Urinary bladder (tissue), 4 donors: ENCODE data around the gene NEURL1B. TPM values are rescaled to one million over a fixed set of nuclear protein-coding genes. Genes with fewer than 3 reads are reported as not detected.

Source experiments
- DNase-seq: peaks from one replicate; pipeline ENCODE4 v3.0.0-alpha.2; 2015; ENCODE audit errors: extremely low spot score
- H3K27ac ChIP-seq: one replicate; pipeline ENCODE4 v1.5.1; 2013; ENCODE audit warnings: low read depth, mild to moderate bottlenecking, moderate library complexity
- H3K36me3 ChIP-seq: one replicate; pipeline ENCODE4 v1.6.1; 2013; ENCODE audit warnings: mild to moderate bottlenecking, moderate library complexity; ENCODE audit not compliant: insufficient read depth
- H3K4me1 ChIP-seq: one replicate; pipeline ENCODE4 v1.6.1; 2013; ENCODE audit warnings: mild to moderate bottlenecking, moderate library complexity; ENCODE audit not compliant: insufficient read depth
- H3K4me3 ChIP-seq: one replicate; pipeline ENCODE4 v1.5.1; 2013; ENCODE audit warnings: low read depth, low read length
- WGBS: extraction: QIAGEN DNeasy Blood & Tissue Kit; methylation state at CpG from one replicate; pipeline ENCODE4 v1.1.7; 2013; 5-methylcytosine and 5-hydroxymethylcytosine counted together
- polyA plus RNA-seq: library from polyadenylated mRNA; stranded (reverse); fragments of 200-250 nt; gene quantifications from one replicate; pipeline ENCODE4 v1.2.3, GENCODE V29; 2013
- total RNA-seq: library from RNA; depleted of rRNA; stranded (reverse); fragments of >200 nt; gene quantifications from one replicate; pipeline ENCODE4 v1.2.3, GENCODE V29; 2014
- donor health status: healthy with polysubstance abuse.
- donor health status: healthy.

NEURL1B gene
- total and polyA plus RNA-seq, 2 donors: 51.9 to 52.4 TPM

DNA sequence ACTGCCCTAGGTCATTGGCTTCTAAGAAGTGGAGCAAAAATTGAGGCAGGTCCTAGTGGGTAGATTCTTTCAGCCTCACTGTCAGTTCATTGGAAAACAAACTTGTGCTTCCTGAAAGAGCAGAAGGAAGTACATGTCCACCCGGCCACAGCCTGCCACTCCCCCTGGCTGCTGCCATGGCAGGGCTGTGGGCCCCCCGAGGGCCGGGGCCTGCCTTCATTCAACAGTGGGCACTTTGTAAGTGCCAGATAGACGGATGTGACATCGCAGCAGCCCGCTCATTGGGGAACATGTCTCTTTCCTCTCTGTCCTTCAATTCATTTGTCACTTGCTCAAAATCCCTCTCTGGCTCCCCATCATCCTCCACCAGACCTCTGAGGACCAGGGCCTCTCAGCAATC lies 20.6 kb upstream of the NEURL1B start:
- no peak overlapping the region for H3K4me3 ChIP-seq
- no peak overlapping the region for H3K27ac ChIP-seq
- no peaks in the 10 kb centered on the region for H3K4me1 ChIP-seq
- H3K36me3 ChIP-seq: no peaks in the 10 kb centered on the region
- DNase-seq: no peak
- 73% methylated on average over 6 of the region's 6 CpGs for WGBS

DNA sequence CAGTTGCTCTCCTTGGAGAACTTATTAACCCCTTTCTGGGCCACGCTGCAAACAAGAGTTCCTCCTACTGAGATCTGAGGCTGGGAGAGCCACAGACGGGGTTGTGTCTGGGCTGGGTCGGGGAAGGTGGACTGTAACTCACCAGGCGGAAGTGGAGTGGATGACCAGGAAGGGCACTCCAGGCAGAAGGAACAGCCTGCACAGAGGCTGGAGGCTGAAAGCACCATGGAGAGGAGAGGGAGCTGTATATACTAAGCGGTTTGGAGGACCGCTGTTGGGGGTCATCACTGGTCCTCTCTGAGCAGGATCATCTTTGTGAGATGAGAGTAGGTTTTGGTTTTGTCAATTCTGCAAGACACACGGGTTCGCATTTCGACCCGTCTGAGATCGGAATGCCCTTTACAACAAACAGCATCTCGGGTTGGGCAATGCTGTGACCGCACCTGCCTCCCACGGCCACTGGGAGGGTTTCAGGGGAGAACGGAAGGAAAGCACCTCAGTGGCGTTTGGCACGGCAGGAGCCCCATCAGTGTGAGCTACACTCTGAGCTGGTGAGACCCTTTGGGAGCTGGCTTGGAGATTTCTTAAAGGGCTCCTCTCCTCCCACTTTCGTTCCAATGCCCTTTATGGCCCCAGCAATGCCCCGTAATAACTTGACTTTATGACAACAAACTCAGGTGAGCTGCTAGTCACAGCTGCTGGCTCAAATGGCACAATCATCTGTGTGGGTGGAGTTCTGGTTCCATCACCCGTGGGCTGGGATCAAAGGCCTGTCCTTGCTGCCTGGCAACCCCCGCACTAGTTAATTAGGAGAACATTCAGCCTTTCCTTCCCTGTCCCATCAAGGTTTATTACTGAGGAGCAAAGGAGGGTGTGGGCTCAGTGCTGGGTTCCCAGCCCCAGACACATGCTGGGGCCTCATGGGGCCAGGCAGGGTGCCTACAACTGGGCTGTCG lies 18.7 kb upstream of the NEURL1B start:
- Histone ChIP-seq H3K4me3 (no peak overlapping the region), H3K36me3 (no peaks in the 10 kb centered on the region), H3K27ac (no peak overlapping the region), H3K4me1 (no peaks in the 10 kb centered on the region)
- WGBS: 86% methylated on average over 22 of the region's 22 CpGs
- DNase-seq: no peak

- no peak overlapping the region for H3K27ac ChIP-seq
- WGBS: 92% methylated on average over 9 of the region's 9 CpGs
- H3K4me3 ChIP-seq: no peak overlapping the region
- no peaks in the 10 kb centered on the region for H3K4me1 ChIP-seq
- no peak for DNase-seq
- H3K36me3 ChIP-seq: no peaks in the 10 kb centered on the region
These were observed 17.6 kb upstream of the NEURL1B start for GRCh38 chr5:172623313-172623980.

DNA sequence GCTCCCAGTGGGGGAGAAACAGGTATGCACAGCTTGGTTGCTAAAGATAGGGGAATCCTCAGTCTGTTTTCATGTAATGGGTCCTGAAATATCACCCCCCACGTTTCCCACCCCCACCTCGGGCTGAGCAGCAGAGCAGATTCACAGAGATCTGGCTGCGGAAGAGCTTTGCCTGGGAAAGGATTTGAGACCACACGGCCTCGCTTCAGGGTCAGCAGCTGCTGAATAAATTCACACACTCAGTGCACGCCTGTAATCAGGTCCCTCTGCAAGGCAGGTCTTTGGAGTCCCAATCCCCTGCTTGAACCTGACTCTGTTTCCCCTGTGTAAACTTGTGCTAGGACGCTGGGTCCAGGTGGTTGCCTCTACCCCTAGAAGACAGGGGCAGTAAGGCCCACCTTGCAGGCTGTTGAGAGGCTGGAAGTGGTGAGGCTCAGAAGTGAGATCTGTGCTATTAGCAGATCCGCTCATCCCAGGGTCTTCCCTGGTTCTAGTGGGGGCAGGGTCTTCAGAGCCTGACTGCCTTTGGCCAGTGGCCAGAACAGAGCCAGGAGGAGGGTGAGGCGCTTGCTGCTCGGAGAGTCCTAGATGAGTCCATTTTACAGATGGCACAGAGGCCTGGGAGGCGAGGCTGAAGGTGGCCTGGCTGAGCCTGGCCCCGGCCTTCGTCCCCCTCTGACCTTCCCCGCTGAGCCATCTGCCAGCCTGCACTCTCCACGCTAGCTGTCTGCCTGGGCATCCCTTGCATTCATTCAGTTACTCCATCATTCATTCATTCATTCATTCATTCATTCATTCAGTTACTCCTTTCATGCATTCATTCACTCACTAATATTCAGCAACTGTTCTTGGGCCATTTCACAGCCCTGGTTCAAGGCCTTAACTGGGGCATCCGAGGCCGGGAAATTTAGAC lies 16.7 kb upstream of the NEURL1B start:
- no peak overlapping the region for H3K27ac ChIP-seq
- H3K36me3 ChIP-seq: no peaks in the 10 kb centered on the region
- H3K4me1 ChIP-seq: no peaks in the 10 kb centered on the region
- H3K4me3 ChIP-seq: no peak overlapping the region
- WGBS: 88% methylated on average over 17 of the region's 17 CpGs
- DNase-seq: no peak

DNA sequence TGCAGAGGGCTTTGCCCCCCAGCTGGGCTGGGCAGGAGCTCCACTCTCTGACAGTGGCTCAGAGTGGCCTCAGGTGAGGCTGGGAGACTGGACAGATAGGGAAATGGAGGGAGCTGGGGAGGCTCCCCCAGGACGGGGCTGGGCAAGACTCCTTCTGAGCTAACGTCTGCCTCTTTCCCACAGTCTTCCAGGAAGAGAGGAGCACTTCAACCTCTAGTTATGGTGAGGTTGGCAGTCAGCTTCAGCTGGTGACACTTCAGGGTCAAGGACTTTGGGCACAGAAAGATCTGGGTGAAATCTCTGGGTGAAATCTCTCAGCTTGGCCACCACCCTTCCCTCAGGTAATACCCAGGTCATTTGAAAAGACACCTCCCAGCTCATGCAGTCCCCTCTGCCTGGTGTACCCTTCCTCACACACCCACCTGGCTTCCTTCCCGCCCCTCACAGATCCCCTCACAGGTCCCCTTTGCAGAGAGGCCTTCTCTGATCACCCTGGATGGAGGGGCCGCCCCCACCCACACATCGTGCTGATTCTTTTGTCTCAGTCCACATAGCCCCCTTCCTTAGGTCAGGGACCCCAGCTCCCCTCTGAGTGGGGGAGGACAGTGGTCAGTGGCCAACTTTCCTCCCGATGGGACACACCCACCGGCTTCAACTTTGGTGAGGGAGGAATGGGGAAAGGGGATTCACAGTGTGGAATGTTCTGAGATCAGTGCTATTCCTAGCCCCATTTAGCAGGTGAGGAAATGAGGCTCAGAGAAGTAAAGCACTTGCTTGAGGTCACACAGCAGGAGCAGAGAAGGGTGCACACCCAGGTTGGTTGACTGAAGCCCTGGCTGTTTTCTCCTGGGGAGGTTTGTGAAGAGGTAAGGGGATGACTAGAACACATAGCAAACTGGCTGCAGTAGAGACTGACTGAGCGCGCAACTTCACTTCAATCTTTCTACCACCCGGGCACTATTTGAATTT lies 15.8 kb upstream of the NEURL1B start:
- WGBS: 82% methylated on average over 10 of the region's 10 CpGs
- DNase-seq: no peak
- H3K27ac ChIP-seq: no peak overlapping the region

GRCh38 chr5:172626031-172626581 lies 15.0 kb upstream of the NEURL1B start:
- Histone ChIP-seq H3K4me1 (no peaks in the 10 kb centered on the region), H3K4me3 (no peak overlapping the region), H3K36me3 (no peaks in the 10 kb centered on the region), H3K27ac (no peak overlapping the region)
- 95% methylated on average over 8 of the region's 8 CpGs for WGBS
- no peak for DNase-seq

More for the DNA sequence above, 15.8 kb upstream of the NEURL1B start:
- H3K4me3 ChIP-seq: no peak overlapping the region
- no peaks in the 10 kb centered on the region for H3K4me1 ChIP-seq
- no peaks in the 10 kb centered on the region for H3K36me3 ChIP-seq

GRCh38 chr5:172630082-172630481 lies 11.0 kb upstream of the NEURL1B start:
- no peaks in the 10 kb centered on the region for H3K36me3 ChIP-seq
- no peak overlapping the region for H3K4me3 ChIP-seq
- DNase-seq: no peak
- 89% methylated on average over 5 of the region's 5 CpGs for WGBS
- no peak overlapping the region for H3K27ac ChIP-seq
- no peaks in the 10 kb centered on the region for H3K4me1 ChIP-seq

DNA sequence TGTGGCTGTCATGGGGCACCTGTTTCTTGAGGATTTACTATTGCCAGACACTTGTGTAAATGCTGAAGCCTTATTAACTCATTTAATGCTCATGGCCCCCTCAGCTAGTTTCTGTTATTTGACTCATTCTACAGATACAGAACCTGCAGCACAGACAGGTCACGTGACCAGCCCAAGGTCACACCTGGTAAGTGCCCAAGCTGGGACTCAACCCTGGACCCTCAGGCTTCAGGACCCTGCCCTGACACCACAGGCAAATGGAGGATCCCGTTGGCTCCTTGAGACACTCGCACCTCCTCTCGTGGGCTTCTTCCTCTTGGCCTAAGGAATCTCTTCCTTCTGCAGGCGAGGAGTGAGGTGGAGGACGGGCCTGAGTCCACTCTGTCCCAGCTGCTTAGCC lies 10.6 kb upstream of the NEURL1B start:
- 95% methylated on average over 6 of the region's 6 CpGs for WGBS
- Histone ChIP-seq H3K4me1 (no peaks in the 10 kb centered on the region), H3K36me3 (no peaks in the 10 kb centered on the region), H3K27ac (no peak overlapping the region), H3K4me3 (no peak overlapping the region)
- no peak for DNase-seq

DNA sequence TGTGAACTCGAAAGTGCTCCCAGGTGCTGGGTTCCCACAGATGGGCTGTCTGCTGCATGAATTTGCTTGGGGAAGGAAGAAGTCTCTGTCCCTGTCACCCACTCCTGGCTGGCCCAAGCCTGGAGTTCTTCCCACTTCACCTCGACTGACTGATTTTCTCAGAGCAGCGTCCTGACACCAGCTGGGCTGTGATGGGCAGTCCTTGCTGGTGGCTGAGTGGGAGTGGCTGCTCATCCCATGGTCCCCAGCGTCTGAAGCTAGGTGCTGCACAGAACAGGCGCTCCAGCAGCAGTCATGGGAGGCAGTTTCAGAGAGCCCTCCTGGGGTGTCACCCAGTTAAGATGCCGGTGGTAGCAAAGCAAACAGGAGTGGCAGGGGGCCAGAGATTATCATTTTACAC lies 10.1 kb upstream of the NEURL1B start:
- Histone ChIP-seq H3K27ac (no peak overlapping the region), H3K36me3 (no peaks in the 10 kb centered on the region), H3K4me3 (no peak overlapping the region), H3K4me1 (no peaks in the 10 kb centered on the region)
- no peak for DNase-seq
- WGBS: 80% methylated on average over 6 of the region's 6 CpGs

DNA sequence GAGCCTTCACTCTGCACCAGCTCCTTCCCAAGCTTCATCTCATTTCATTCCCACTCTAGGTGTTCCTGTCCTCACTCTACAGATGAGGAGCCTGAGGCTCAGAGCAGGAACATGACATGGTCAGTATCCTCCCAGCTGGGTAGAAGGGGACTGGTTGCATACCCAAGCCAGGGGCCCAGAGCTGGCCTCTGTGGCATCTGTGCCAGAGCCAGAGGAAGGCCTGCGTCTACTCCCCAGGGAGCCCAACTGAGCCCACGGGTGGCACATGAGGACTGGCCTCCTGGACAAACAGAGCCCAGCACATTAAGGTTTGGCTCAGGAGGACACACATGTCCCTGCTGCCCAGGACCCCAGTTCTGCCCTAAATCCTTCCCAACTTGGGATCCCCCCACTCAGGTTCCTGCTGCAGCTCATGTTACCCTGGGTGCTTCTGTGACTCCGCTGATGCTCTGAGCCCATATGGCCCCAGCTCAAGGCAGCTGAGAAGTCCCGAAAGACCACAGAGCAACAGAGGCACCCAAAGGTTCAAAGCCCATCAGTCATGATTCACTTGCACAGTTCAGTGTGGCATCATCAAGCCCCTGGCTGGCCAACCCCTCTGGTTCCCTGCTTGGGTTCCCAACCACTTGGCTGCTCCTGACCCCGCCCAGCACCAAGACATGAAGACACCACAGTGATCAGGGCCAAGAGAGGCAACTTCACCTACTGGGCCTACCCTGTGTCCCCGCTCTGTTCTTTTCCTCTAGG lies 8.5 kb upstream of the NEURL1B start:
- WGBS: 95% methylated on average over 6 of the region's 6 CpGs
- Histone ChIP-seq H3K4me3 (no peak overlapping the region), H3K4me1 (no peaks in the 10 kb centered on the region), H3K27ac (no peak overlapping the region), H3K36me3 (no peaks in the 10 kb centered on the region)
- no peak for DNase-seq

GRCh38 chr5:172633403-172633970 lies 7.6 kb upstream of the NEURL1B start:
- Histone ChIP-seq H3K4me3 (no peak overlapping the region), H3K4me1 (no peaks in the 10 kb centered on the region), H3K36me3 (no peaks in the 10 kb centered on the region), H3K27ac (no peak overlapping the region)
- no peak for DNase-seq
- WGBS: 93% methylated on average over 3 of the region's 3 CpGs
